Ramos (cell line): ENCODE data around the gene CEP162.
"Not testable (repeated sequence)": the region's sequence is repeated elsewhere in the genome, so short reads cannot be mapped to it uniquely, and the experiment has no call there.

Source experiments
- in situ Hi-C: fragments of 300-500 bp; cut with MboI; formaldehyde crosslinking; loops from one replicate; pipeline ENCODE4 v1.14.3; 2022; ENCODE audit warnings: low sequenced_read_pairs; ENCODE audit not compliant: unreplicated experiment

The CEP162 gene

GRCh38 chr6:84228198-84228543 lies 728 bp upstream of the CEP162 start:
- in situ Hi-C loops, result no loop called here

- in situ Hi-C loops, result no loop called here
These were observed 404 bp downstream of the CEP162 start for GRCh38 chr6:84227044-84227433.

GRCh38 chr6:84224251-84224650 lies 3.2 kb downstream of the CEP162 start:
- in situ Hi-C loops, result loop anchor here (25.0 kb wide), 2 partner anchors 337 to 612 kb away; no protein-coding TSS in a partner anchor

- in situ Hi-C loops, result loop anchor here (25.0 kb wide), 2 partner anchors 336 to 611 kb away; no protein-coding TSS in a partner anchor
These were observed 3.8 kb downstream of the CEP162 start for GRCh38 chr6:84223608-84224007.

GRCh38 chr6:84222426-84222825 lies 5.0 kb downstream of the CEP162 start:
- in situ Hi-C loops, result loop anchor here (25.0 kb wide), 2 partner anchors 335 to 610 kb away; no protein-coding TSS in a partner anchor

- in situ Hi-C loops, result loop anchor here (25.0 kb wide), 2 partner anchors 334 to 609 kb away; no protein-coding TSS in a partner anchor
These were observed 6.5 kb downstream of the CEP162 start for GRCh38 chr6:84220809-84221409.

- in situ Hi-C loops, result loop anchor here (25.0 kb wide), 2 partner anchors 331 to 606 kb away; no protein-coding TSS in a partner anchor
These were observed 9.4 kb downstream of the CEP162 start for GRCh38 chr6:84218091-84218490.

GRCh38 chr6:84213217-84213616 lies 14.2 kb downstream of the CEP162 start:
- in situ Hi-C loops, result loop anchor here (25.0 kb wide), 2 partner anchors 326 to 601 kb away; no protein-coding TSS in a partner anchor

- in situ Hi-C loops, result loop anchor here (25.0 kb wide), 2 partner anchors 317 to 592 kb away; no protein-coding TSS in a partner anchor
These were observed 23.4 kb downstream of the CEP162 start for GRCh38 chr6:84204011-84204410.

- in situ Hi-C loops, result loop anchor here (25.0 kb wide), 2 partner anchors 313 to 588 kb away; no protein-coding TSS in a partner anchor
These were observed 27.5 kb downstream of the CEP162 start for GRCh38 chr6:84199987-84200386.

- in situ Hi-C loops, result no loop called here
These were observed 29.7 kb downstream of the CEP162 start for GRCh38 chr6:84197708-84198107.

- in situ Hi-C loops, result no loop called here
These were observed 34.2 kb downstream of the CEP162 start for GRCh38 chr6:84193114-84193708.

- in situ Hi-C loops, result no loop called here
These were observed 35.6 kb downstream of the CEP162 start for GRCh38 chr6:84191802-84192201.

GRCh38 chr6:84189356-84189755 lies 38.1 kb downstream of the CEP162 start:
- in situ Hi-C loops, result not testable (repeated sequence)

- in situ Hi-C loops, result no loop called here
These were observed 44.0 kb downstream of the CEP162 start for GRCh38 chr6:84183430-84183829.

- in situ Hi-C loops, result no loop called here
These were observed 45.4 kb downstream of the CEP162 start for GRCh38 chr6:84182001-84182400.

GRCh38 chr6:84177241-84177640 lies 50.2 kb downstream of the CEP162 start:
- in situ Hi-C loops, result no loop called here

- in situ Hi-C loops, result no loop called here
These were observed 54.9 kb downstream of the CEP162 start for GRCh38 chr6:84172574-84172973.

GRCh38 chr6:84172080-84172479 lies 55.4 kb downstream of the CEP162 start:
- in situ Hi-C loops, result no loop called here

GRCh38 chr6:84167457-84167856 lies 60.0 kb downstream of the CEP162 start:
- in situ Hi-C loops, result no loop called here

- in situ Hi-C loops, result no loop called here
These were observed 61.0 kb downstream of the CEP162 start for GRCh38 chr6:84166395-84166794.

GRCh38 chr6:84164328-84164727 lies 63.1 kb downstream of the CEP162 start:
- in situ Hi-C loops, result not testable (repeated sequence)
